B cell (primary cell): Measurements from ENCODE around the gene KCNK1. TPM values are rescaled to one million over a fixed set of nuclear protein-coding genes. Genes with fewer than 3 reads are reported as not detected.

ENCODE experiments used
- ATAC-seq: fragments of 200-7000 bp; cut with Tn5 transposase; one replicate; pipeline ENCODE4 v1.10.0; 2021; ENCODE audit warnings: low read depth, mild to moderate bottlenecking, moderate number of reproducible peaks, moderate library complexity
- CTCF ChIA-PET: fragments of 350-600 bp; sonication (Branson Sonifier 250); formaldehyde crosslinking; loops from one replicate; lab custom pipeline; 2021; ENCODE audit warnings: antibody characterized with exemption, inconsistent platforms; lab: Charles Lee
- POLR2A ChIA-PET: fragments of 350-600 bp; sonication (Branson Sonifier 250); formaldehyde crosslinking; loops from one replicate; lab custom pipeline; 2021; ENCODE audit warnings: antibody characterized with exemption; lab: Charles Lee
- DNase-seq: peaks from one replicate; pipeline ENCODE4 v3.0.0; 2013
- H2AFZ ChIP-seq: 2 replicates; pipeline ENCODE4 v1.6.1; 2012; ENCODE audit warnings: mild to moderate bottlenecking, low read depth, low read length; ENCODE audit not compliant: insufficient read depth, poor library complexity, severe bottlenecking
- H3K27ac ChIP-seq, 2 donors: 1 replicate in 1 of 2; 2 replicates in 1 of 2; pipeline ENCODE4 v1.5.1; 2012 to 2013; ENCODE audit warnings: low read length in 2 of 2, mild to moderate bottlenecking in 2 of 2, moderate library complexity in 1 of 2
- H3K27me3 ChIP-seq, 4 experiments: fragments of 200-600 bp in 1 of 4; sonication (generic) in 1 of 4; replicated peaks in 1 of 4; 1 replicate in 2 of 4; 2 replicates in 2 of 4; pipeline versions ENCODE4 v1.6.1 to v1.7.0; 2013 to 2016; ENCODE audit warnings: low read length in 3 of 4, mild to moderate bottlenecking in 2 of 4, mixed read lengths in 1 of 4, moderate library complexity in 1 of 4; ENCODE audit not compliant: insufficient read depth in 4 of 4, control insufficient read depth in 3 of 4; ENCODE audit errors: control extremely low read depth in 1 of 4
- H3K36me3 ChIP-seq, 2 experiments: replicated peaks in 1 of 2; 1 replicate in 1 of 2; 2 replicates in 1 of 2; pipeline versions ENCODE4 v1.6.1 to v1.7.1; 2013; ENCODE audit warnings: low read length in 1 of 2; ENCODE audit not compliant: insufficient read depth in 2 of 2, control insufficient read depth in 1 of 2; ENCODE audit errors: control extremely low read depth in 1 of 2, extremely low read depth in 1 of 2
- H3K4me1 ChIP-seq, 2 donors: fragments of 200-600 bp in 1 of 2; sonication (generic) in 1 of 2; 1 replicate in 1 of 2; 2 replicates in 1 of 2; pipeline versions ENCODE4 v1.5.1 to v1.6.1; 2013 to 2017; ENCODE audit warnings: low read length in 2 of 2; ENCODE audit not compliant: control insufficient read depth in 2 of 2, insufficient read depth in 2 of 2
- H3K4me2 ChIP-seq: replicated peaks from 2 replicates; pipeline ENCODE3; 2012; ENCODE audit warnings: mild to moderate bottlenecking, low read depth, low read length; ENCODE audit not compliant: poor library complexity, severe bottlenecking
- H3K4me3 ChIP-seq, 5 experiments: fragments of 200-600 bp in 1 of 5; sonication (generic) in 1 of 5; 1 replicate in 3 of 5; 2 replicates in 2 of 5; pipeline versions ENCODE4 v1.5.1 to v1.7.0; 2011 to 2016; ENCODE audit warnings: low read length in 4 of 5, mild to moderate bottlenecking in 4 of 5, low read depth in 2 of 5, control low read depth in 1 of 5, moderate library complexity in 1 of 5; ENCODE audit not compliant: insufficient read depth in 1 of 5; ENCODE audit errors: control extremely low read depth in 1 of 5, extremely low read depth in 1 of 5
- H3K79me2 ChIP-seq: fragments of 200-600 bp; sonication (generic); one replicate; pipeline ENCODE4 v1.6.0; 2016; ENCODE audit warnings: low read length; ENCODE audit not compliant: control insufficient read depth, insufficient read depth
- H3K9ac ChIP-seq: fragments of 200-600 bp; sonication (generic); 2 replicates; pipeline ENCODE4 v1.6.1; 2017; ENCODE audit warnings: mild to moderate bottlenecking, low read length, moderate library complexity
- H3K9me3 ChIP-seq, 3 donors: one replicate each; pipeline versions ENCODE4 v1.6.1 to v1.7.1; 2013; ENCODE audit warnings: low read length in 2 of 3; ENCODE audit not compliant: control insufficient read depth in 2 of 3, insufficient read depth in 1 of 3; ENCODE audit errors: control extremely low read depth in 1 of 3
- H4K20me1 ChIP-seq: 2 replicates; pipeline ENCODE4 v1.6.0; 2012; ENCODE audit warnings: mild to moderate bottlenecking, low read length; ENCODE audit not compliant: insufficient read depth, control insufficient read depth, poor library complexity, severe bottlenecking
- H3K27ac Mint-ChIP-seq: one replicate; pipeline ENCODE4 v1.8.0; 2021; ENCODE audit warnings: mixed read lengths
- H3K27me3 Mint-ChIP-seq: one replicate; pipeline ENCODE4 v1.8.0; 2021; ENCODE audit warnings: mixed read lengths
- H3K4me1 Mint-ChIP-seq: one replicate; pipeline ENCODE4 v1.8.0; 2021; ENCODE audit warnings: mixed read lengths
- H3K4me3 Mint-ChIP-seq: one replicate; pipeline ENCODE4 v1.8.0; 2021; ENCODE audit warnings: mixed read lengths
- H3K9me3 Mint-ChIP-seq: one replicate; pipeline ENCODE4 v1.8.0; 2022; ENCODE audit warnings: mixed read lengths; ENCODE audit not compliant: insufficient read depth
- EZH2 ChIP-seq: IDR thresholded peaks from 2 replicates; pipeline ENCODE4 v1.6.1; 2012; ENCODE audit warnings: borderline replicate concordance, low read depth, mild to moderate bottlenecking, moderate library complexity, low read length; ENCODE audit not compliant: insufficient read depth, poor library complexity, severe bottlenecking
- WGBS: methylation state at CpG from one replicate; pipeline ENCODE4 v1.1.5; 2013; ENCODE audit warnings: missing lambda C conversion rate; ENCODE audit not compliant: insufficient coverage; 5-methylcytosine and 5-hydroxymethylcytosine counted together
- intact Hi-C: fragments of 100-400 bp; cut with micrococcal nuclease; formaldehyde crosslinking; loops from one replicate; pipeline ENCODE4 v1.10.0; 2022
- polyA plus RNA-seq: library from polyadenylated mRNA; depleted of rRNA; stranded (reverse); fragments of >200 nt; gene quantifications from 2 replicates; pipeline ENCODE4 v1.2.3, GENCODE V29; 2012
- total RNA-seq, 2 donors: library from RNA; stranded (reverse); fragments of 120-200 nt in 1 of 2; gene quantifications; 1 replicate in 1 of 2; 2 replicates in 1 of 2; pipeline versions ENCODE4 v1.2.3 to v1.2.4, GENCODE V29; 2013 to 2022
- TF ChIP-seq, protein P1 (sequence below): fragments of 200-600 bp; IDR thresholded peaks from one replicate; pipeline ENCODE4 v1.8.0; 2022; ENCODE audit warnings: antibody characterized with exemption, mild to moderate bottlenecking

Gene KCNK1
- total and polyA plus RNA-seq, 2 donors (not counting 1 experiment from before 2014, with no cell fraction given) = not detected

DNA sequence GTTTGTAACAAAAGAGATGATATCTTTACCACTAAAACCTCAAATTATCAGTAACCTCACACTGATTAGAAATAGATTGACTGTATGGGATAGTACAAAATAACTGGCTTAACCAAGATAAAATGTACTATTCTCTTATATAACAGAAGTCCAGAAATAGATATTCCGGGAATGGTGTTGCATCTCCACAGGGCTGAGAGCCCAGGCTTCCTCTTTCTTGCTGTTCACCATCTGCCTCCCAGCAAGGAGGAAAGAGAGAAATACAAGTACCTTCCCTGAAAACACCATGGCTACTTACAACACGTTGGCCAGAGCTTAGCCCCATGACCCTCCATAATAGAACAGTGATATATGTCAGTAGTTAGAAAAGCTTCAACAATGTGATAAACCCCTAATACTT is 47.0 kb upstream of the KCNK1 start:
- ChIA-PET CTCF (no interaction called here), POLR2A (no interaction called here)
- Histone ChIP-seq H4K20me1 (no peaks in the 10 kb centered on the region), H3K9ac (no peak overlapping the region), H3K4me1 (no peaks in the 10 kb centered on the region), H2AFZ (no peak overlapping the region), H3K36me3 (no peaks in the 10 kb centered on the region), H3K9me3 (peaks cover 0 to 3% (median 1%) of the 10 kb centered on the region in 3 donors), H3K27me3 (no peaks in the 10 kb centered on the region), H3K4me3 (no peak overlapping the region), H3K79me2 (no peaks in the 10 kb centered on the region), H3K27ac (no peak overlapping the region), H3K4me2 (no peak overlapping the region)
- Mint-ChIP-seq H3K9me3 (peaks cover 2% of the 10 kb centered on the region), H3K27me3 (no peaks in the 10 kb centered on the region), H3K27ac (no peak overlapping the region), H3K4me1 (no peaks in the 10 kb centered on the region), H3K4me3 (no peak overlapping the region)
- intact Hi-C loops = no loop called here
- no peak for DNase-seq
- 83% methylated on average over 1 of the region's 2 CpGs for WGBS
- ATAC-seq = no peak
- TF ChIP-seq EZH2 = no peak
- TF ChIP-seq, protein P1, sequence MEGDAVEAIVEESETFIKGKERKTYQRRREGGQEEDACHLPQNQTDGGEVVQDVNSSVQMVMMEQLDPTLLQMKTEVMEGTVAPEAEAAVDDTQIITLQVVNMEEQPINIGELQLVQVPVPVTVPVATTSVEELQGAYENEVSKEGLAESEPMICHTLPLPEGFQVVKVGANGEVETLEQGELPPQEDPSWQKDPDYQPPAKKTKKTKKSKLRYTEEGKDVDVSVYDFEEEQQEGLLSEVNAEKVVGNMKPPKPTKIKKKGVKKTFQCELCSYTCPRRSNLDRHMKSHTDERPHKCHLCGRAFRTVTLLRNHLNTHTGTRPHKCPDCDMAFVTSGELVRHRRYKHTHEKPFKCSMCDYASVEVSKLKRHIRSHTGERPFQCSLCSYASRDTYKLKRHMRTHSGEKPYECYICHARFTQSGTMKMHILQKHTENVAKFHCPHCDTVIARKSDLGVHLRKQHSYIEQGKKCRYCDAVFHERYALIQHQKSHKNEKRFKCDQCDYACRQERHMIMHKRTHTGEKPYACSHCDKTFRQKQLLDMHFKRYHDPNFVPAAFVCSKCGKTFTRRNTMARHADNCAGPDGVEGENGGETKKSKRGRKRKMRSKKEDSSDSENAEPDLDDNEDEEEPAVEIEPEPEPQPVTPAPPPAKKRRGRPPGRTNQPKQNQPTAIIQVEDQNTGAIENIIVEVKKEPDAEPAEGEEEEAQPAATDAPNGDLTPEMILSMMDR = no peak

DNA sequence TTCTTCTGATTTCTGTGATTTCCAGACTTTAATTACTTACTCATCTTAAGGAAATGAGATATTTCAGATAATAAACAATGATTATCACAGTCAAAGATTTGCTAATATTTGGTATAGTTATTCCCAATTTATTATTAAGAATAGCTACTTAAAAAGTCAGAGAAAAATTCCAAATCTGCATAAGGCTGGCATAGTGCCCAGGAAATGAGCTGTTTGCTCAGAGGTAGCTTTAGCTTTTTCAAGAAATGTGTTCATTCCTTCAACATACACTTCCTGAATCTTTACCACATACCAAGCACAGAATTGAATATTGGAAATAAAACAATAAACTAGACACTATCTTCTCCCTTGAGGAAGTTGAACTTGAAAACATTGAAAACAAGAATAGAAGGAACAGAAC is 44.3 kb upstream of the KCNK1 start:
- Histone ChIP-seq H3K4me3 (no peak overlapping the region), H2AFZ (no peak overlapping the region), H3K36me3 (no peaks in the 10 kb centered on the region), H4K20me1 (no peaks in the 10 kb centered on the region), H3K79me2 (no peaks in the 10 kb centered on the region), H3K4me1 (no peaks in the 10 kb centered on the region), H3K9ac (no peak overlapping the region), H3K4me2 (no peak overlapping the region), H3K9me3 (peaks cover 0 to 1% (median 0%) of the 10 kb centered on the region in 3 donors), H3K27ac (no peak overlapping the region), H3K27me3 (no peaks in the 10 kb centered on the region)
- Mint-ChIP-seq H3K27me3 (no peaks in the 10 kb centered on the region), H3K9me3 (no peaks in the 10 kb centered on the region), H3K4me1 (no peaks in the 10 kb centered on the region), H3K27ac (no peak overlapping the region), H3K4me3 (no peak overlapping the region)
- DNase-seq = no peak
- POLR2A ChIA-PET = no interaction called here
- ATAC-seq = no peak
- CTCF ChIA-PET = no interaction called here
- TF ChIP-seq, protein P1 = no peak
- TF ChIP-seq EZH2 = no peak
- intact Hi-C loops = no loop called here
